HEK293 (cell line): ENCODE results near the gene ARMC8.

Source experiments
- CTCF ChIA-PET: fragments of 350-600 bp; formaldehyde crosslinking; extraction: SDS; loops from one replicate; lab custom pipeline; 2021; ENCODE audit warnings: antibody characterized with exemption; lab: Yijun Ruan, JAX
- POLR2A ChIA-PET: fragments of 300-600 bp; formaldehyde crosslinking; extraction: SDS; loops from one replicate; lab custom pipeline; 2020; ENCODE audit warnings: antibody characterized with exemption, inconsistent platforms; lab: Yijun Ruan, JAX
- H3K27ac ChIP-seq: fragments of 200-500 bp; sonication (Bioruptor generic); 2 replicates; pipeline ENCODE4 v1.5.1; 2014; ENCODE audit warnings: low read depth, low read length, control low read depth, inconsistent platforms; ENCODE audit errors: extremely low read depth
- H3K36me3 ChIP-seq, 2 experiments: fragments of 200-500 bp in 1 of 2; sonication (Bioruptor generic) in 1 of 2; 1 replicate in 1 of 2; 2 replicates in 1 of 2; pipeline ENCODE4 v1.5.1; 2014 to 2017; ENCODE audit warnings: inconsistent platforms in 2 of 2, low read length in 2 of 2; ENCODE audit not compliant: control insufficient read depth in 2 of 2, insufficient read depth in 1 of 2
- H3K4me1 ChIP-seq: fragments of 200-500 bp; sonication (Bioruptor generic); 2 replicates; pipeline ENCODE4 v1.5.1; 2014; ENCODE audit warnings: mild to moderate bottlenecking, low read length, inconsistent platforms; ENCODE audit not compliant: control insufficient read depth, insufficient read depth
- H3K4me3 ChIP-seq: 2 replicates; pipeline ENCODE4 v1.5.1; 2011; ENCODE audit warnings: low read depth, mild to moderate bottlenecking, control low read depth, low read length, moderate library complexity
- H3K9me3 ChIP-seq: fragments of 200-500 bp; sonication (Bioruptor generic); 2 replicates; pipeline ENCODE4 v1.5.1; 2014; ENCODE audit warnings: low read depth, low read length, inconsistent platforms; ENCODE audit not compliant: control insufficient read depth, insufficient read depth
- GLIS2 ChIP-seq: fragments of 450-650 bp; formaldehyde crosslinking; IDR thresholded peaks from 2 replicates; pipeline ENCODE4 v1.5.1; 2016; ENCODE audit warnings: missing biosample characterization, missing genetic modification characterization
- HOXD13 ChIP-seq: sonication (generic); formaldehyde crosslinking; IDR thresholded peaks from 2 replicates; pipeline ENCODE4 v1.8.0; 2022; ENCODE audit warnings: missing genetic modification reagents, borderline replicate concordance
- MYNN ChIP-seq: fragments of 450-650 bp; formaldehyde crosslinking; IDR thresholded peaks from 2 replicates; pipeline ENCODE4 v1.5.1; 2016; ENCODE audit warnings: missing biosample characterization, missing genetic modification characterization, borderline replicate concordance
- OVOL3 ChIP-seq: fragments of 450-650 bp; formaldehyde crosslinking; IDR thresholded peaks from 2 replicates; pipeline ENCODE4 v1.5.1; 2016; ENCODE audit warnings: missing biosample characterization, missing genetic modification characterization
- PRDM1 ChIP-seq: fragments of 450-650 bp; formaldehyde crosslinking; IDR thresholded peaks from 2 replicates; pipeline ENCODE4; 2016; ENCODE audit warnings: missing biosample characterization, missing genetic modification characterization
- SETDB1 ChIP-seq: IDR thresholded peaks from one replicate; pipeline ENCODE4 v1.6.1; 2017; ENCODE audit warnings: mild to moderate bottlenecking, low read length, moderate library complexity, mixed read lengths; ENCODE audit not compliant: insufficient read length
- TCF7L2 ChIP-seq: IDR thresholded peaks from 2 replicates; pipeline ENCODE4 v1.6.1; 2011; ENCODE audit warnings: low read depth, mild to moderate bottlenecking, inconsistent platforms, low read length, moderate library complexity, borderline replicate concordance
- ZBTB20 ChIP-seq: fragments of 450-650 bp; formaldehyde crosslinking; IDR thresholded peaks from 2 replicates; pipeline ENCODE4 v1.5.1; 2016; ENCODE audit warnings: missing biosample characterization, missing genetic modification characterization
- ZFHX2 ChIP-seq: fragments of 450-650 bp; formaldehyde crosslinking; conservative IDR thresholded peaks from 2 replicates; pipeline ENCODE4 v1.5.1; 2016; ENCODE audit warnings: missing biosample characterization, missing genetic modification characterization
- ZNF140 ChIP-seq: fragments of 450-650 bp; formaldehyde crosslinking; IDR thresholded peaks from 2 replicates; pipeline ENCODE4 v1.5.1; 2016; ENCODE audit warnings: missing biosample characterization, missing genetic modification characterization
- ZNF146 ChIP-seq: fragments of 450-650 bp; formaldehyde crosslinking; IDR thresholded peaks from 2 replicates; pipeline ENCODE4 v1.5.1; 2016; ENCODE audit warnings: missing biosample characterization, missing genetic modification characterization
- ZNF169 ChIP-seq: fragments of 450-650 bp; formaldehyde crosslinking; IDR thresholded peaks from 2 replicates; pipeline ENCODE4 v1.5.1; 2016; ENCODE audit warnings: missing biosample characterization, missing genetic modification characterization
- ZNF324 ChIP-seq: fragments of 450-650 bp; formaldehyde crosslinking; IDR thresholded peaks from 2 replicates; pipeline ENCODE4 v1.5.1; 2016; ENCODE audit warnings: missing biosample characterization, missing genetic modification characterization
- ZNF37A ChIP-seq: fragments of 450-650 bp; IDR thresholded peaks from 2 replicates; pipeline ENCODE4 v1.5.1; 2018; ENCODE audit warnings: missing biosample characterization, missing genetic modification characterization
- ZNF394 ChIP-seq: fragments of 450-650 bp; formaldehyde crosslinking; IDR thresholded peaks from 2 replicates; pipeline ENCODE4 v1.5.1; 2016; ENCODE audit warnings: missing biosample characterization, missing genetic modification characterization, mild to moderate bottlenecking, moderate library complexity, borderline replicate concordance
- ZNF473 ChIP-seq: fragments of 450-650 bp; formaldehyde crosslinking; IDR thresholded peaks from 2 replicates; pipeline ENCODE4 v1.5.1; 2017; ENCODE audit warnings: missing biosample characterization, missing genetic modification characterization
- ZNF561 ChIP-seq: fragments of 450-650 bp; IDR thresholded peaks from 2 replicates; pipeline ENCODE4 v1.5.1; 2018; ENCODE audit warnings: missing biosample characterization, missing genetic modification characterization, borderline replicate concordance
- ZNF624 ChIP-seq: fragments of 450-650 bp; formaldehyde crosslinking; IDR thresholded peaks from 2 replicates; pipeline ENCODE4 v1.5.1; 2017; ENCODE audit warnings: missing biosample characterization, missing genetic modification characterization
- ZNF747 ChIP-seq: fragments of 450-650 bp; formaldehyde crosslinking; IDR thresholded peaks from 2 replicates; pipeline ENCODE4 v1.5.1; 2016; ENCODE audit warnings: missing biosample characterization, missing genetic modification characterization
- ZNF777 ChIP-seq: fragments of 450-650 bp; formaldehyde crosslinking; IDR thresholded peaks from 2 replicates; pipeline ENCODE4 v1.5.1; 2017; ENCODE audit warnings: missing biosample characterization, missing genetic modification characterization, borderline replicate concordance
- ZNF843 ChIP-seq: fragments of 450-650 bp; formaldehyde crosslinking; IDR thresholded peaks from 2 replicates; pipeline ENCODE4 v1.5.1; 2016; ENCODE audit warnings: missing biosample characterization, missing genetic modification characterization
- ZSCAN30 ChIP-seq: fragments of 450-650 bp; IDR thresholded peaks from 2 replicates; pipeline ENCODE4 v1.5.1; 2018; ENCODE audit warnings: missing biosample characterization, mild to moderate bottlenecking, missing genetic modification characterization, moderate library complexity
- TF ChIP-seq, protein P1 (sequence below): fragments of 450-650 bp; formaldehyde crosslinking; IDR thresholded peaks from 2 replicates; pipeline ENCODE4 v1.5.1; 2016; ENCODE audit warnings: missing biosample characterization, missing genetic modification characterization
- TF ChIP-seq, protein P2 (sequence below): fragments of 450-650 bp; formaldehyde crosslinking; IDR thresholded peaks from 2 replicates; pipeline ENCODE4 v1.5.1; 2017; ENCODE audit warnings: missing biosample characterization, mild to moderate bottlenecking, missing genetic modification characterization, moderate library complexity

ARMC8 gene

DNA sequence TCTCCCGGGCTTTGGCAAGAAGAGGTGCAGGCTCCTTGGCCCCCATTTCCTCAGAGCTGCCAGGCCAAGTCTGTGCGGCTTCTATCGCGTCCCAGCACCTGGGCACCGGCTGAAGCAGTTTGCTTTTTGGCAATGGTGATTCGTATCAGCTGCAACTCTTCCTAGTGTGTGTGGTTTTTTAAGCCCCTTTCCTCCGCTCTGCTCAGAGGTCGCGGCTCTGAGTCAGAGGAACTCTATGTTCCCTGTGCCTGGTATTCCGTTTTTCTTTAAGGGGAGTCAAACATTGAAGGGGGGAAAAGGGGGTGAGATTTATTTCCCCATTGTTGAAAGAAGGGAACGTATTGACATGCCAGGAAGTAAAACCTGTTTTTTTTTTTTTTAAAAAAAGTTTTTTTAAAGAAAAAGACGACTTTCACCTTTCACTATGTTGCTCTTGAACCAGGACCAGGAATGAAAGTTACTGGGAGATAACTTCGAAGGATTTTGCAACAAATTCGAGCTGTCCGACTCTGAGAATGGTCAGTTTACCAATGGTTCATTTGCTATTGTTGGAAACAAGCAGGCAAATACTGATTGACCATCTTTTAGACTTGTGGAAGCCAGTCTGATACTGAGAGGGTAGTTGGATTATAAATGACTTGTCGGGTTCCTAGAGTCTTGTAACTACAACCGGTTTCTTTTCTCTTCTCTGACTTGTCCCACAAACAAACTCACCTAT is 1.1 kb downstream of the ARMC8 start:
- Histone ChIP-seq H3K27ac (peak overlapping the region; percentile 88; the same call in 1 of the 2 replicates), H3K4me1 (no peaks in the 10 kb centered on the region; the same call in 1 of the 2 replicates), H3K4me3 (peak overlapping the region; percentile 99), H3K36me3 (peaks cover 0 to 20% of the 10 kb centered on the region in 2 experiments; a peak in 1 of 3 replicates)
- CTCF ChIA-PET: interaction anchor here (0.7 to 0.8 kb wide), 3 partner anchors 15 to 197 kb away, joined by 3 to 4 read pairs (median 3); no protein-coding TSS in a partner anchor
- TF ChIP-seq MYNN (tag by site-specific recombination) (no peak), ZNF624 (tag by site-specific recombination) (no peak), ZNF169 (no peak), OVOL3 (tag by site-specific recombination) (no peak), PRDM1 (0 out of 2 replicates have a peak, but pooled peaks have one; percentile 10), SETDB1 (no peak), ZBTB20 (tag by site-specific recombination) (0 out of 2 replicates have a peak, but pooled peaks have one; percentile 5), TCF7L2 (no peak), ZNF777 (tag by site-specific recombination) (no peak), ZSCAN30 (tag by site-specific recombination) (no peak), ZNF37A (tag by site-specific recombination) (no peak), HOXD13 (no peak)
- TF ChIP-seq, protein P1, sequence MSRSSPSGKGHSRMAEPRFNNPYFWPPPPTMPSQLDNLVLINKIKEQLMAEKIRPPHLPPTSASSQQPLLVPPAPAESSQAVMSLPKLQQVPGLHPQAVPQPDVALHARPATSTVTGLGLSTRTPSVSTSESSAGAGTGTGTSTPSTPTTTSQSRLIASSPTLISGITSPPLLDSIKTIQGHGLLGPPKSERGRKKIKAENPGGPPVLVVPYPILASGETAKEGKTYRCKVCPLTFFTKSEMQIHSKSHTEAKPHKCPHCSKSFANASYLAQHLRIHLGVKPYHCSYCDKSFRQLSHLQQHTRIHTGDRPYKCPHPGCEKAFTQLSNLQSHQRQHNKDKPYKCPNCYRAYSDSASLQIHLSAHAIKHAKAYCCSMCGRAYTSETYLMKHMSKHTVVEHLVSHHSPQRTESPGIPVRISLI (tag by site-specific recombination): peak; percentile 38; the same call in 1 of the 2 replicates
- TF ChIP-seq, protein P2, sequence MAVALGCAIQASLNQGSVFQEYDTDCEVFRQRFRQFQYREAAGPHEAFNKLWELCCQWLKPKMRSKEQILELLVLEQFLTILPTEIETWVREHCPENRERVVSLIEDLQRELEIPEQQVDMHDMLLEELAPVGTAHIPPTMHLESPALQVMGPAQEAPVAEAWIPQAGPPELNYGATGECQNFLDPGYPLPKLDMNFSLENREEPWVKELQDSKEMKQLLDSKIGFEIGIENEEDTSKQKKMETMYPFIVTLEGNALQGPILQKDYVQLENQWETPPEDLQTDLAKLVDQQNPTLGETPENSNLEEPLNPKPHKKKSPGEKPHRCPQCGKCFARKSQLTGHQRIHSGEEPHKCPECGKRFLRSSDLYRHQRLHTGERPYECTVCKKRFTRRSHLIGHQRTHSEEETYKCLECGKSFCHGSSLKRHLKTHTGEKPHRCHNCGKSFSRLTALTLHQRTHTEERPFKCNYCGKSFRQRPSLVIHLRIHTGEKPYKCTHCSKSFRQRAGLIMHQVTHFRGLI: peak; percentile 4; the same call in 1 of the 2 replicates
- TF ChIP-seq, all 188 proteins: peak for 4
- H3K9me3 ChIP-seq: no peaks in the 10 kb centered on the region
- POLR2A ChIA-PET: interaction anchor here (0.7 to 2.5 kb wide), 5 partner anchors 14 to 97 kb away, joined by 3 to 22 read pairs (median 4); partner anchors contain the start of gene DBR1

DNA sequence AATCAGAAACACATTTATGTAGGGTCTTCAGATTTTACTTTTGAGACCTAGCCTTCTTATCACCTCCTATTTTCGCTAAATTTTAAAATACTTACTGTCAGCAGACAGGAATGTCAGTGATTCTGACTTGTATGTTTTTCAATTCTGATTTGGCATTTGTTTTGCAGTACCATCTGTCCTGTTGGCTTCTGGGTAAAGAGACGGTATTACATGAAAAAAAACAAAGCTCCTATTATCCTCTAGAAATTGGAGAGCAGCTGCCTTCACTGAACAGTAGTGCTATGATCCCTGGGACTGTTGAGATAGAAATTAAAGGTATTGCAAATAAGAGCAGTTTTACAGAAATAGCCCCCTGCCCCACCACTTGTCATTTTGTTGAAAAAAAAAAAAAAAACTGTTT is 8.4 kb downstream of the ARMC8 start:
- POLR2A ChIA-PET: no interaction called here
- Histone ChIP-seq H3K4me1 (no peaks in the 10 kb centered on the region), H3K9me3 (no peaks in the 10 kb centered on the region), H3K4me3 (no peak overlapping the region), H3K36me3 (peaks cover 0 to 18% of the 10 kb centered on the region in 2 experiments; a peak in 1 of 3 replicates), H3K27ac (no peak overlapping the region)
- TF ChIP-seq ZNF747 (tag by site-specific recombination) (no peak), ZNF324 (tag by site-specific recombination) (no peak), ZNF394 (tag by site-specific recombination) (no peak)
- CTCF ChIA-PET: interaction anchor here (0.6 kb wide), 2 partner anchors 19 to 144 kb away, joined by 3 read pairs; no protein-coding TSS in a partner anchor

DNA sequence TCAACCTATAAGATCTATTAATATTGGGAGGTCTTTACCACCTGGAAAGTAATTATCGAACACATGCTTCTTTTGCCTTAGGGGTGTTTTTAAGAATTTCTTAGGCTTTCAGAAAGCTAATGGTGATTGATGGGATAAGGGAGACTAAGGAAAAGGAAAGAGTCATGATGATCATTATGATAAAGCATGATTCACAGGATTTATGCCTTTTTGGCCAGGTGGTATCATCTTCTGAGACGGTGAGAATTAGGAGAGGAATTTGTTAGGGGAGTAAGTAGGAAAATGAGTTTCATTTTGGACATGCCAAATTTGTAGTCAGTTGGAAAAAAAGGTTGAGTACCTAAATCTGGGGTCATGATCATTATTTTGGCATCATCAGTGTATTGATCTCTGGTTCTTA is 8.9 kb downstream of the ARMC8 start:
- peaks cover 0 to 14% of the 10 kb centered on the region in 2 experiments; a peak in 1 of 3 replicates for H3K36me3 ChIP-seq
- TF ChIP-seq ZNF747 (tag by site-specific recombination): no peak
- no peak for TF ChIP-seq ZNF140 (tag by site-specific recombination)
- no peak for TF ChIP-seq ZFHX2 (tag by site-specific recombination)
- no peak for TF ChIP-seq PRDM1
- no peak for TF ChIP-seq ZNF561 (tag by site-specific recombination)
- TF ChIP-seq ZNF843 (tag by site-specific recombination): no peak
- TF ChIP-seq GLIS2: no peak
- no peak for TF ChIP-seq ZNF473
- TF ChIP-seq ZNF146: no peak
- TF ChIP-seq, all 188 proteins: peak for 0
- ChIA-PET POLR2A (no interaction called here), CTCF (interaction anchor here (0.6 kb wide), 1 partner anchor 18 kb away, joined by 3 read pairs; no protein-coding TSS in a partner anchor)
- Histone ChIP-seq H3K4me1 (no peaks in the 10 kb centered on the region), H3K27ac (no peak overlapping the region), H3K4me3 (no peak overlapping the region), H3K9me3 (no peaks in the 10 kb centered on the region)
